ENCODE data around the gene VTI1B.

Gene VTI1B

DNA sequence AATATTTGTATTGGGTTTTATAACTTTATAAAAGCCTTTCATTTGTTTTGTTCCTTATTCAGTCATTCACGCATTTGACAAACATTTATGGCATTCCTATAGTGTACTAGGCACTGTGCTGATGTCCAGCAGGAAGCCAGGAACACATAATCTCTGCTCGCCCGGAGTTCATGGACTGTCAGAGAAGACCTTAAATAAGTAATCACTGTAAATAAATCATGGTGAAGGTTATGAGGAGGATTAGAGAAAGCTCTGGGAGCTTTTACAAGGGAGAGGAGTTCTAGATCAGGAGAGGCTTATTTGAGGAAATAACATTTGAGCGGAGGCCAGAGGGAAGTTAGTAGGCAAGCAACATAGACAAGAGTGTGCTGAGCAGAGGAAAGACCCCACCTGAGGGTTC, 22.6 kb upstream of the VTI1B start:
- TF ChIP-seq, protein P1, sequence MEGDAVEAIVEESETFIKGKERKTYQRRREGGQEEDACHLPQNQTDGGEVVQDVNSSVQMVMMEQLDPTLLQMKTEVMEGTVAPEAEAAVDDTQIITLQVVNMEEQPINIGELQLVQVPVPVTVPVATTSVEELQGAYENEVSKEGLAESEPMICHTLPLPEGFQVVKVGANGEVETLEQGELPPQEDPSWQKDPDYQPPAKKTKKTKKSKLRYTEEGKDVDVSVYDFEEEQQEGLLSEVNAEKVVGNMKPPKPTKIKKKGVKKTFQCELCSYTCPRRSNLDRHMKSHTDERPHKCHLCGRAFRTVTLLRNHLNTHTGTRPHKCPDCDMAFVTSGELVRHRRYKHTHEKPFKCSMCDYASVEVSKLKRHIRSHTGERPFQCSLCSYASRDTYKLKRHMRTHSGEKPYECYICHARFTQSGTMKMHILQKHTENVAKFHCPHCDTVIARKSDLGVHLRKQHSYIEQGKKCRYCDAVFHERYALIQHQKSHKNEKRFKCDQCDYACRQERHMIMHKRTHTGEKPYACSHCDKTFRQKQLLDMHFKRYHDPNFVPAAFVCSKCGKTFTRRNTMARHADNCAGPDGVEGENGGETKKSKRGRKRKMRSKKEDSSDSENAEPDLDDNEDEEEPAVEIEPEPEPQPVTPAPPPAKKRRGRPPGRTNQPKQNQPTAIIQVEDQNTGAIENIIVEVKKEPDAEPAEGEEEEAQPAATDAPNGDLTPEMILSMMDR (conservative IDR thresholded peaks at IDR 0.05; ENCODE audit: low read depth), result no peak
- ChIA-PET CTCF (no interaction called here), POLR2A (ENCODE audit: low non-redundant PET) (no interaction called here)
- no peak for DNase-seq (ENCODE audit: low spot score)
- no peak overlapping the region for H3K27ac ChIP-seq

DNA sequence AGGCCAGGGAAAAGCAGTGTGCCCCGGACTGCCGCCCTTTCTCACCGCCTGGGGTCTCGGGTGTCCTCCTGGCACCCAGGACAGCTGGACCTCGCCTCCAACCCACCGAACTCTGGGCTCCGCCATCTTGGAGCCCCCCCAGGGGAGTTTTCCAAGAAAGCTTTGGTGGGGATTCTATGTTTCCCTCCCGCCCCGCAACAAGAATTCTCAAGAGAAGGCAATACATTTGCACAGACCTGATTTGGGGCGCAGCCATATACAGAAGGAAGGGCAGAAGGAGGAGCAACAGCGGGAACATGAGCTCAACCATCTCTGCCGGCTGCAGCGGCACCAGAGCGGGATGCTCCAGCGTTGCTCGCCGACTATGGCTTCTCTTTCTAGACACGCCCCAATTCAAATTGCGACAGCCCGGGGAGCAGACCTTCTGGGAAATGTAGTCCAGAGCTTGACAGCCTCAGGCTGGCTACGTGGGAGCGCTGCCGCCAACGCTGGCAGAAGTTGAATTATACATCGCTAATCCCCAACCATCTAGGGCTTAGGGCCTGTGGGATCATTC, 21.0 kb upstream of the VTI1B start, which contains the start of gene RDH11:
Gene RDH11, minus strand, starts transcription at position 371 of the 556 bp plus-strand sequence. Its CDS starts 61 bp downstream, at position 310.
- ChIA-PET CTCF (interaction anchor here (1.1 to 1.8 kb wide), 4 partner anchors 9 to 336 kb away, joined by 3 to 11 read pairs (median 3); partner anchors contain the start of genes ATP6V1D, EIF2S1 and PIGH), POLR2A (ENCODE audit: low non-redundant PET) (interaction anchor here (0.6 to 0.9 kb wide), 2 partner anchors 12 to 19 kb away, joined by 3 to 4 read pairs; no protein-coding TSS in a partner anchor)
- TF ChIP-seq, protein P1 (conservative IDR thresholded peaks at IDR 0.05; ENCODE audit: low read depth), result no peak
- peak; percentile 92 for DNase-seq (ENCODE audit: low spot score)
- H3K27ac ChIP-seq, result peak within 1 kb of the TSS; percentile 89

DNA sequence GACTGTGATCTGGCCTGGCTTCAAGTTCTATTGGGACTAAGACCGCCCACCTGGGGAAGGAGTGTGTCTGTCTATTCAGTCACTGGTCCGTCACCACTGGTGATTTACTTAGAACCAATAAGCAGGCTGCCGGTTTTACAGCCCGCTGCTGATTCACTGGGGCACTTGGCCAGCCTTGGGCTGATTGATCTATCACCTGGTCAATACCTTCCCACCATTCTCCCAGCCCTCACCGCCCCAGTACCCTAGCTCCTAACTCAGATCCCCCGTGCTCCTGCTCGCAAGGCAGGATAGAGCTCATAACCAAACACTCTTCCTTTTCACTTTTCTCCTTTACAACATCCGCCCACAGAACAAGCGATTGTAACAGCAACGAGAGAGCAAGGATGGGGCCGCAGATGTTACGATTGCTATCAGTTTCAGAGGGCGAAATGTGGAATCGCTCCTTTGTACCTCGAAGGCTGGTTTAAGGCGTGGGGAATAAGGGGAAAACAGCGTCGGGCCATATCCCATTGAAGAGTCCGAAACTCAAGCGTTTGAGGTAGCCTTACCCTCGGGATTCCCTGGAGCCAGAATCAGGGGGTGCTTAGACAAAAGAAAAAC, 20.5 kb upstream of the VTI1B start:
- ChIA-PET POLR2A (ENCODE audit: low non-redundant PET) (interaction anchor here (0.6 kb wide), 1 partner anchor 19 kb away, joined by 3 read pairs; no protein-coding TSS in a partner anchor), CTCF (interaction anchor here (0.6 to 1.8 kb wide), 6 partner anchors 10 to 1292 kb away, joined by 3 to 11 read pairs (median 3); partner anchors contain the start of genes ATP6V1D, EIF2S1 and PIGH)
- DNase-seq (ENCODE audit: low spot score), result peak; percentile 97
- TF ChIP-seq, protein P1 (conservative IDR thresholded peaks at IDR 0.05; ENCODE audit: low read depth), result no peak
- peak overlapping the region; percentile 89 for H3K27ac ChIP-seq

DNA sequence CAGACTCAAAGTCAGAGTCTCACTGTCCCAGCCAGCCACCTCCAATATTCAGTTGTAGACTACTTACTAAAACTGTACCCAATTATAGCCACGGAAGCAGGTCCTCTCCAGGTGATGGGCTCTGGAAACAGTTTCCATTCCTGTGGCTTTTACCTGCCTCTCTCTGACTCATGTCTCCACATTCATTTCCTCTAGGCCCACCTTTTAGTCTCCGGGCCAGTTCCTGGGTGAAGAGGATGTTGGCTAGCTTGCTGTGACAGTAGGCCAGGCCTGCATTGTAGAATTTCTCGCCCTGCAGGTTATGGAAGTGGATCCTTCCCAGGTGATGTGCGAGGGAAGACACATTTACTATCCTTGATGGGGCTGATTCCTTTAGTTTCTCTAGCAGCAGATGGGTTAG, 15.6 kb upstream of the VTI1B start:
- no peak for DNase-seq (ENCODE audit: low spot score)
- TF ChIP-seq, protein P1 (conservative IDR thresholded peaks at IDR 0.05; ENCODE audit: low read depth), result no peak
- H3K27ac ChIP-seq, result no peak overlapping the region
- ChIA-PET CTCF (no interaction called here), POLR2A (ENCODE audit: low non-redundant PET) (no interaction called here)

DNA sequence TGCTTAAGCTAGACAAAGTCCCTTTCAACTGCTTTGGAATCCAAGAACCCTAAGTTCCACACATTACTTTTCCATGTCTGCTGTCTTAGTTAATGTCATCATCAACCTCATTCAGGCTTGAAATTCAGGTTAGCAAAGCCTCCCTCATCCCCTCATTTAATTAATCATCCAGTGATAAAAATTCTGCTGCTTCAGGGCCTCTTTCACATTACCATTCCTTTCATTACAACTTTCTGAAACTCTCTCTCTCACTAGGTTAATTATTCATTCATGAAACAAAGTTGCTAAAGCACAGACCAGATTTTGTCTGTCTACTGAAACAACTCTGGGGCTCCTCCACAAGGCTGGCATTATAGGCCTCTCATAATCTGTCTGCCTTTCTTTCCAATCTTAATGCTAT, 9.4 kb upstream of the VTI1B start:
- TF ChIP-seq, protein P1 (conservative IDR thresholded peaks at IDR 0.05; ENCODE audit: low read depth), result no peak
- DNase-seq (ENCODE audit: low spot score), result no peak
- H3K27ac ChIP-seq, result no peak overlapping the region
- CTCF ChIA-PET, result no interaction called here
- POLR2A ChIA-PET (ENCODE audit: low non-redundant PET), result interaction anchor here (0.8 to 1.7 kb wide), 2 partner anchors 10 to 12 kb away, joined by 3 to 4 read pairs; partner anchors contain the start of gene RDH11

DNA sequence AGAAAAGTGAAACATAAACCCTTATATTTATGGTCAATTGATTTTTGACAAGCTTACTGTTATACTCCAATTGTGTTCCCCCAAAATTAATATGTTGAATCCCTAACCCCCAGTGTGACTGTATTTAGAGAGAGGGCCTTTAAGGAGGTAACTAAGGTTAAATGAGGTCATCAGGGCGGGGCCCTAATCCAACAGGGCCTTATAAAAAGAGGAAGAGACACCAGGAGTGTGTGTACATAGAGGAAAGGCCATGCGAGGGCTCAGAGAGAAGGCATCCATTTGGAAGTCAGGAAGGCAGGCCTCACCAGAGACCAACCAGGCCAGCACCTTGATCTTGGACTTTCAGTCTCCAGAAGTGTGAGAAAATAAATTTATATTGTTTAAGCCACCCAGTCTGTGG, 6.5 kb upstream of the VTI1B start:
- H3K27ac ChIP-seq, result no peak overlapping the region
- TF ChIP-seq, protein P1 (conservative IDR thresholded peaks at IDR 0.05; ENCODE audit: low read depth), result no peak
- ChIA-PET CTCF (no interaction called here), POLR2A (ENCODE audit: low non-redundant PET) (no interaction called here)
- DNase-seq (ENCODE audit: low spot score), result no peak

Data from RWPE1 (cell line).